HG02970 (cell line): Measurements from ENCODE around the gene DMBT1.

Experiments used
- ATAC-seq: cut with Tn5 transposase; IDR thresholded peaks from one replicate; pipeline ENCODE4 v1.9.1; 2021; ENCODE audit warnings: mild to moderate bottlenecking, moderate library complexity, moderate number of reproducible peaks; ENCODE audit not compliant: unreplicated experiment, low FRiP score

The DMBT1 gene

DNA sequence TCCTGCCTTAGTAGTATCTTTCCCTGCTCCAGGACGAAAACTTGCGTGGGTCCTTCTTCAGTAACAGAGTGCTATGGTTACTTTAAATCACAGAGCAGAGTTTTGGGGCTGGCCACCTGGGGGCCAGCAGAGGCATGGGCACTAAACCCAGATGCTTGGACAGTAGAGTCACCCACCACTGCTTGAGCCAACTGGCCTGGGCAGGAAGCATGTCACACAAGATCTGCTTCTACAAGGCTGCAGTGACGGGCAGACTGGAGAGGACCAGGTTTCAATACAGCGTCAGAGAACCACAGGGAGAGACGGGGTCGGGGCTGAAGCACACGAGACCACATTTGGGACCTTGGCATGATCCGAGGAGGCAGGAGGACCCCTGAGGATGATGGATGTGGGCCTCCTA, 14.3 kb upstream of the DMBT1 start:
- ATAC-seq, result no peak

DNA sequence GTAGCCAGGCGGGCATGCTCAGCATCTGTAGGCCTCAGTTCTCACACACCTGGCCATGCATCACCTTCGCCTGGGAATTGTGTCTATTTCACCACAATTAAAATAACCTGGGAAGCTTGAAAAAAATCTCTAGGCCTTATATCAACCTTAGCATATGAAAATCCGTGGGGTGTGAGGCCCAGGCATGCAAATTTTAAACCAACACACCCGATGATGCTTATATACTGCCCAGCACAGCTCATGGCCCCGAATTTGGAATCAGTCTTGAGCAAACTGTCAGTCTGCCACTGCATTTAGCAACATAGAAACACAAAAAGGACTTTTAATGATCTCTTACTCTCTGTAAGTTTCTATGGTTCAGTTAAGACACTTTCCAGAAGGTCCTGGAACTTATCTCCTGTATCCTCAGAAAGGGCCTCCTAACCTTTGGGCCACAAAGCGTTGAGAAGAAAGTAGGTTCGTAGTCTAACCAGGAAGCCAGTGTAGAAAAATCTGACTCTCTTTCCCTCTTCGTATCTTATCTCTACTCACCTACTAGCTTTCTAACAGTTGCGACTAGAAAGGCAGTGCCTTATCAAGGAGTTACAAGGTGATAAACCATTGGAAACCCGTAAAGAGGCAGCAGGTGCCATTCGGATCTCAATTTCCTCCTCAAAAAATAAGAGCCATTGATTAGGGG, 12.0 kb upstream of the DMBT1 start:
- ATAC-seq, result no peak

DNA sequence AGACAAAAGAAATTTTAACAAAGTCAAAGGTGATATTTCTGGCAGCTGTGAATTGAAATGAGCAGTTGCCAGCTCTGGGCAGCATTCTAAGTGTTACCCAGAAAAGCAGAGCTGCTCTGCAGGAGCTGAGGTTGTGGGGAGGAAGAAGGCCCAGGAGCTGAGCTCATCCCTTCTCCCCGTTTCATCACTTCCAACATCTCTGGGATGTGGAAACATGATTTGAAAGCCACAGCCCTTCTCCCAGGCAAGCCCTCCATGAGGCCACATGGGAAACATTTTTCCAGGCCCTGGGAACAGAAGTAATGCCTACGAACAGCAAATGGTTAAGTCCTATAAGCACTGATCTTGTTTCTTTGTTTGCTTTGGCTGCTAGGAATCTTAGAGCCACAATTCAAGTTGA, 10.9 kb upstream of the DMBT1 start:
- no peak for ATAC-seq

DNA sequence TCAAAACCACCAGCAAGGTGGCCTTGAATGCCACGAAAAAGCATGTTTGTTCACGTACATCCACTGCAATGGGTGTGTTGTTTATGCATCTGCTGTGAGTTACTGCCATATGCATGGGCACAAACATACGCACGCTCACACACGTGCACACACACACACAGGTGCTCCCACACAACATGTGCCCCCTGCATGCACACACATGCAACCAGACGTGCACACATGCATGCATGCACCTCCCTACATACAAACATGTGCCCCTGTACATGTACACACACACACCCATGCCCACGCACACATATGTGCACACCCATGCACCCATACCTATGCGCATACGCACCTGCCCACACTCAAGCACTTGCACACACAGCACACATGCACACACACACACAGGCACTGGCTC, 10.1 kb upstream of the DMBT1 start:
- ATAC-seq, result no peak

DNA sequence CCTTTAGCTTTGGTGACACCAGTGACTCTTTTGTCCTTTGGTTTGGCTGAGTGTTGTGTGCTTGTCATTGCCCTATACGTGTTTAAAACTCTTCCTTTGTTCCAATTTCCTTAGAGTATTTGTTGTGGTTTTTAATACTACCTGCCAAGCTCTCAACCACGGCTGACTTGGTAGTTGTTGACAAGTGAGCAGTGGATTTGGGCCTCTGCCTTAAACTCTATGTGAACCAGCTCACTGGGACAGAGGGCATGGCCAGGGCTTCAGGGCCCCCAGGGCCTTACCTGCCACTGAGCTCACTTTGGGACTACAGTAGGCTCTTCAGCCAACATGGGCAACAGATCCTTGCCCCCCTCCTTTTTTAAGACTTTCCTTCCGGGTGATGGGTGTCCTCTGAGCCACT, 9.6 kb upstream of the DMBT1 start:
- ATAC-seq, result no peak

DNA sequence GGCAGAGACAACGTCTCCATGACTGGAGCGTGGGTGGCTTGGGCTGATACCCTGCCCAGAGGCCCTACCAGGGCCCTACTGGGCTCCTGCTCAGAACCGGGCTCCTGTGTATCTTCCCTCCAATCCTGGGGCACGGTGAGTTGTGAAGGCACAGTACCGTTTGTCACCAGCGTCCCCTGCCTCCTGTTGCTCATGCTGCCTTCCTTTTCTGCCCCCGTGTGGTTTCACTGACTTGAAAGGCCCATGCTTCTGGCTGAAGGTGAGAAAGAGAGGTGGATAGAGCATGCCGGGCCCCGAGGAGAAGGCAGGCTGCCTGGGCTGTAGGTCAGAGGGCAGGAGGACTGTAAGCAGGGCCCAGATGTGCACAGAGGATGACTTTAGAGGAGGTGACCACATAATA, 9.1 kb upstream of the DMBT1 start:
- ATAC-seq, result no peak

DNA sequence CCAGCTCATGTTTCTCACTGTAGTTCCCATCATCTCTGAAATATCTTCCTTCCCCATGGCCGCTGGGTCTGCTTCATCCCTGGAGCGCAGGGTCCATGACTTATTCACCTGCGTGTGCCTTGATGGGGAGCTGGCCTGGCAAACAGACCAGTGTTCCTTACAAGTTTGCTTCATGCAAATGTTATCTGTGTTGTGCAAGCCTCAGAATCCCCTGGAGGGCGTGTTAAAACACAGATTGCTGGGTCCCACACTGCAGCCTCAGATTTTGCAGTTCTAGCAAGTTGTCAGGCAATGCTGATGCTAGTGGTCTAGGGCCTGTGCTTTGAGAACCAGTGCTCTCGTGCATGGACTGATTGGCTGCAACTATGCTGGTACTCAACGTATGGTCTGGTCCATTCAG, 7.2 kb upstream of the DMBT1 start:
- no peak for ATAC-seq

DNA sequence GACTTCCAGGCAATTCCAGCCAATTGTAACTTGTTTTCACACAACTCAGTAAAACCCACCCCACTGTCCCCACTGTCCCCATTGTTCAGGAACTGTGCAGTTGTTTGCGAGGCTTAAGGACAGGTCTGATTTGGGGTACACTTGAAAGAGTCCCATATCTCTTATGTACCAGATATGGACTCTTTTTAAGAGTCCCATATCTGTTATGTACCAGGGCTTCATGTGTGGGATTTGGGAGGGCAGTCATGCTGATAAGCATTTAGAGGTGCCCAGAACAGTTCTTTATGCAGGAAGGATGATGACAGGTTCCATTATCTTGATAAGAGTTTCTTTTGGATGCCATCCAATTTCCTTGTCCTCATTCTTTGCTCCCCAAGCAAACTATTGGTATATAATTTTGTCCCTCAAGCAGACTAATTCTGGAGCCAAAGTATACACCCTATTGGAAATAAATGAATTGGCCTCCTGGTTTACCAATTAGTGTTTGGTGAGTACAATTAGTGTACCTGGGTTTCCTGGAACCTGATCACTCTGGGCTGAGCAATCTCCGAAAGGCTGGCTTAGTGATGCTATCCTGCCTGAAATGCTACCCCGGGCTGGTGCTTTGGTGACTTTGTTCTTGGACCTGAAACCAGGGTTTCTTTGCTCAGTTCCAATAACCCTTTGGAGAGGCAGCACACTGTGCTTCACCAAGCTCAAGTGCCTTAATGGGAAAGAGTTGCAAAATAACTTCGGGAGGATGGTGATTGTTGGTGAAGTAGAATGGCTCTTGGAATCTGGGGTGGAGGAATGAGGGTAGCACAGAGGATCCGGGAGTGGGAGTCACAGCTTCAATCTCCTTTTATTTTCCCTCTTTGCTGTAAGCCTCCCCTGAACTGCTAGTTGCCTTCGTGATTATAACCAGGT, 6.2 kb upstream of the DMBT1 start:
- ATAC-seq, result no peak

DNA sequence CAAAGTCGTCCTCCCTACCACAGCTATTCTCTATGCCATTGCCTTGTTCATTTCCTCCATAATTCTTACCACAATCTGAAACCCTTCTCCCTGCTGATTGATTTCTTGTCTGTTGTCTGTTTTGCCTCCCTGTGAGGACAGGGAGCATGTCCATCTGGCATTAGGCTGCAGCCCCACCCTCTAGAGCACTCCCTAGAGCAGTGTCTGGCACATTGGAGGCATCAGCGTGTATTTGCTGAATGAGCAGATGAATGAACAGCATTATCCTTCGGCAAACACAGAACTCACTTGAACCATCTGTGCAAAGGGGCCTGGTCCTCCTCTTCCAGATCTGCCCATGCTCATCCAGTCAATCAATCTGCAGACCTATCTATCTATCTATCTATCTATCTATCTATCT, 5.1 kb upstream of the DMBT1 start:
- ATAC-seq, result no peak

DNA sequence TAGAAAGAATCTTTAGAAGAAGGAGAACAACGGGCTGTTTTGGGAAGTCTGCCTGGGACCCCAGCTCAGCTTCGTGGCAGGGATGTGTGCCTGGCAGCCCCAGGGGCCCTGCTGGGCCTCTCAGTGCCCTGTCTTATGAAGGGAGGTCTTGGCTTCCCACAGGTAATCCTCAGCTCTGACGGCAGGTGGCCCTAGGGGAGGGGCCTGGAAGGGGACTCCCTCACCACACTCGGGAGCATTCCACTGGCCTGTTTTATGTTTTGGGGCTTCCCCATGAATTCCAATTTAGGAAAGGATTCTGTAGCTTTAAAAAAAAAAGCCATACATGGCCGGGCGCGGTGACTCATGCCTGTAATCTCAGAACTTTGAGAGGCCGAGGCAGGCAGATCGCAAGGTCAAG, 3.0 kb upstream of the DMBT1 start:
- ATAC-seq, result no peak

DNA sequence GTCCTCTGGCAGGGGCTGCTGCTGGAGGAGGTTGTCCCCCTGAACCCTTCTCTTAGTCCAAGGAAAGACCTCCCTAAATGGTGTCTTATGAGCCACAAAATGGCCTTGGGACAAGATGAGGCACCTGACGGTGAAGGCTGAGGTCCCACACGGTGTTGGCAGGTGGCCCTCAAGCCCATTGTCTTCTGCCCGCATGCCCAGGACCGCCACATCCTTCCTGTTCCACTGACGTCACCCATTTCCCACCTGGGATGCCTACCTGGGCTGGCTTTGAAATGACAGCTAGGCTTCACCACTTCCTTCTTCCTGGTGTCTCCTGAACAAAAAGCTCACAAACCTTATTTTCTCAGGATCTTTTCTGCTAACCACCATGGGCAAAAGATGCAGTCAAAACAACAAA, 2.1 kb upstream of the DMBT1 start:
- no peak for ATAC-seq

DNA sequence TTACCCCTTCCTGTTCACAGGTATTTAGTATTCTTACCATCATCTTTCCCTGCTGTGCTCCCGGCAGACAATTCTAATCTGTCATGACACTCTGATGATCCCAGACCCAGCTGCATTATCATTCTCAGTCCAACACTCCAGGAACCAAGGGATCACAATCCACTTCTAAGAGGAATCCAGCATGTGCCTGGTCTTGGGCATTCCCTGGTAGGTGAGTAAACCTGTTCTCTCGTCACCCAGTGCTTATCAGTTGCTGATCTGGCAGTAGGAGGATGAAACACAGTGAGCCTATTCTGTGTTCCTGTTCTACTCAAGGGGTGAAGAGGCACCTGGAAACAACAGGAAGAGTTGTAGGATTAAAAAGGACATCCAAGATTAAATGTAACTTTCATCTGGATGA, 1.3 kb upstream of the DMBT1 start:
- no peak for ATAC-seq

DNA sequence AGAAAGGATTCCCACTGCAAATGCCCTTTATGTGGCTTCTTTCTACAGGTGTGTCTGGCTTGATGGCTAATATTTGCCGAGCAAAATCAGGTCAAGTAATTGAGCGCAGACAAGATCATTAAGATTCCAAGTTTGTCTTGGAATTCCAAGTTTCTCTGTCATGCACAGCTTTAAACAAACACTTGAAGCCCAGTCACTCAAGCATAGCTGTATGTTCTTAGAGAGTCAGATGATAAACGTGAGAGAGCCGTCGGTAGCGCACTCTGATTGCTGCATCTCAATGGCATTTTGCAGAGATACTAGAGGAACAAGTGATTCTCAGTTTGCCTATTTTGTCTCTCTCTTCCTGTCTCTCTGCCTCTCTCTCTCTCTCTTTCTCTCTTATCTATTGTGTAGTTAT, 658 bp downstream of the DMBT1 start:
- ATAC-seq, result no peak

DNA sequence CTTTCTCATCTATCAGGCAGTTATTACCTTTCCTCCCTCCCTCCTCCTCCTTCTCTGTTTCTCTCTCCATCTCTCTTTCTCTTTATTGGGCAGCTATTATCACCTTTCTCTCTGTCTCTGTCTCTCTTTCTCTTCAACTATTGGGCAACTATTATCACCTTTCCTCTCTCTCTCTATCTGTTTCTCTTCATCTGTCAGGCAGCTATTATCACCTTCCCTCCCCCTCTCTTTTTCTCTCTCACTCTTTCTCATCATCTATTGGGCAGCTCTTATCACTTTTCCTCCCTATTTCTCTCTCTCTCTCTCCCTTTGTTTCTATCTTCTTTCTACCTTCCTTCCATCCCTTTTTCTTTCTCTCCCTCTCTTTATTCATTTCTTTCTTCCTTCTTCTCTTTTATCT, 1.2 kb downstream of the DMBT1 start:
- ATAC-seq, result no peak

DNA sequence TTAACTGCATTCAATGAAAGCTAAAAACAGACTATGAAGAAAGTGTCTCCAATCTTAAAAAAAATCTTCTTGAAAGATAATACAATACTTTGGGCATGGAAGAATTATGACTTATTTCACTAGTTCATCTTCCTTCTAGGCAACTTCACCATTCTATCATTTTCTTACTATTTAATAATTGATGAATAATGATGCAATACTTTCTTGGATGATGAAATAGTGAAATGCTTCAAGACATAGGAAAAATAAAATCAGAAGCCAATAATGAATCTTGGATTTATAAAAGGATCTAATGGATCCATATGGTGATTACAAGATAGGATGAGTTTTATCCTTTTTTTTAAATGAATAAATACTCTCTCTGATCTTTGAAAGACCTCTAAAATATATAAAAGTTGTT, 4.4 kb downstream of the DMBT1 start:
- ATAC-seq, result no peak

DNA sequence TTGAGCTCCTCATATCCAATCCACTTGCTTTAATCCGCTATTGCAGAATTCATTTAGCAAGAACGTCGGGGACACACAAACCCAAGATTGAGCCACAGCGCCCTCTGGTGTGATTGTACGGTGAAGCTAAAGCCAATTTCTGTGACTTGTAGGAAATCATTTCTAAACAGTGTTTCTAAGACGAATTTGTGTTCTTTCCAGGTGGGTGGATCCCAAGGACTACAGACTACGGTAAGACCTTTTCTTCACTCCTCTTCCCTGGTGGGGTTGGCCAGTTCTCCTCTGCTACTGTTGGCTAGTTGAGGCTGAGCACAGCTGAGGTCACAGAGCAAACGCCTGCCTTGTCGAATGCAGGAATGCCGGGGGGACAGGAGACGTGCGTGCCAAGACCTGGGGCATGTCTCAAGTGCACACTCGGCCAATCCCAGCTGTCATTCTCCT, 5.2 kb downstream of the DMBT1 start:
- ATAC-seq, result no peak

DNA sequence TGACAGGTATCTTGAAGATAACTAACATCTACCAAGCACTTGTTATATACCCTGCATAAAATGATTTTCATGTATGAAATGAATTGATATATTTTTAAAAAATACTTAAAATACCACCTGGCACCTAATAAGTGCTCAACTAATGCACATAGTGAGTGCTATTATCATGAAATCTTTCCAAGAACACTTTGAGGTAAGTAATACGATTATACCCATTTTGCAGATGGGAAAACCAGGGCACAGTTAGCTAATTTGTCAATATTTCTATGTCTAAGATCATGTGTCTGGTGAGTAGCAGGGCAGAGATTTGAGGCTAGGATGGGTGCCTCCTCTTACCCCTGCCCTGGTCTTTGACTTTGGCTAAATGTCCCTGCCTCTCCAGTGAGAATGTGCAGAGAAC, 6.1 kb downstream of the DMBT1 start:
- no peak for ATAC-seq

DNA sequence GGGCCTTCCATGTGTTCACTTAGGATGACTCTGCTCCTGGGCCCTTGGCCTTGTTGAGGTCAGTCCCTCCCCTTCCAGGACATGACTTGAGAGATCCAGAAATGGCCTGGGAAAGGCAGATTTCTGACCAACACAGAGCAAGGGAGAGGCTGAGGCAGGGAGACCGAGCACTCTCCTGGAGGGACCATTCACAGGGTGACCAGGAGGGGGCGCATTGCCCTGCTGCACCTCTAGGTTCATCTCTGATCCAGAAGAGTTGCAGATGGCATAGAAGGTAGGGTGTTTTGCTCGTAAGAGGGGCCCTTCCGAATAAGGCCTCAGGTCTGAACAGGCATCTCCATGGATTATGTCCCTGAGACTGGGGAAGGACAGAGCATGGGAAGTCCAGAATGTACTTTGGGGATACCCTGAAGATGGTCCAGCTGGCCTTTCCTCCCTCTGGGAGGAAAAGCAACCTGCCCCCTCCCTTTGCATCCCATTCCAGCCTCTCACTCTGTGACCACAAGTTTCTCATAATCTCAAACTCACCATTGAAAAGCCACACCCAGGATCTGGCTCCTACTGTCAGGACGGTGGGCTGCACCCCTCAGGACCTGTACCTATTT, 6.6 kb downstream of the DMBT1 start:
- ATAC-seq, result no peak

DNA sequence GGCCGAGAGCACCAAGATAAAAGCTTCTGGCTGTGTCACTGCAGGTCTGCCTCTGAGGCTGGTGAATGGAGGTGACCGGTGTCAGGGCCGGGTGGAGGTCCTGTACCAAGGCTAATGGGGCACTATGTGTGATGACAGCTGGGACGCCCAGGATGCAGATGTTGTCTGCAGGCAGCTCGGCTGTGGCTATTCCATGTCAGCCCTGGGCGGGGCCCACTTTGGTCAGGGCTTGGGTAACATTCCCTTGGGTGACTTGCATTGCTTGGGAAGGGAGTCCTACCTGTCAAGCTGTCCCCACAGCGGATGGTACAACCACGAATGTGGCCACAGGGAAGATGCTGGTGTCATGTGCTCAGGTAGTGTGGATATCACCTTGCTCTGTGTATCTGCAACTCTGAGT, 8.0 kb downstream of the DMBT1 start:
- ATAC-seq, result no peak

DNA sequence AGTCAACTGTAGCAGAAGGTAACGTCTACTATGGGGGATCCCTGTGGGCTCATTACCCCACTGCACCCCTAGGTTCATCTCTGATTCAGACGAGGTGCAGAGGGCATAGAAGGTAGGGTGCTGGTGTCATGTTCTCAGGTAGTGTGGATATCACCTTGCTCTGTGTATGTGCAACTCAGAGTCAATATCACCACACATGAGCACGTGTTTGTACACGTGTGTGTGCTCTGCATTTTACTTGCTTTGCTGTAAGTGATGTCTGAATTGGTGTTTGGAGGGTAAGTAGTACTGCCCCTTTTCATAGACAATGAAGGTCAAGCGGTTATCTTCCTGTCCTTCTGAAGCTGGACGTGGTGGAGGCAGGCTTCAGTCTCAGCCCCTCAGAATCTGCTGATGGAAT, 10.4 kb downstream of the DMBT1 start:
- ATAC-seq, result no peak

DNA sequence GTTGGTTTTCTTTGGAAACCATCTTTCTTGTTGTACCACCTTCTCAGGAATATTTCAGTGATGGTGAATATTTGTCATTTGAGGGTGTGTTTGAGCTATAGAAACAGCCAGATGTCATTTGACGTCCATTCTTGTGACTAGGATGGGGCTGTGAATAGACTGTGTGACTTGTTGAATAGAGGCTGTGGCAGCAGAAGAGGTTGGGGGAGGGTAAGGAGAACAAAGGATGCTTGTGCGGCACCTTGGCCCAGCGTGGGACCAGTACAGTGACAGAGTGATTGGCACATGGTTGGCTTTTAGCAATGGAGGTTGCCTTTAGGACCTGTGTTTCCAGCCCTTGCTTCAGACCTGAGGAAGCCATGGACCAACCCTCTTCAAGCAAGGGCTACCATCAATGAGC, 11.3 kb downstream of the DMBT1 start:
- ATAC-seq, result no peak

DNA sequence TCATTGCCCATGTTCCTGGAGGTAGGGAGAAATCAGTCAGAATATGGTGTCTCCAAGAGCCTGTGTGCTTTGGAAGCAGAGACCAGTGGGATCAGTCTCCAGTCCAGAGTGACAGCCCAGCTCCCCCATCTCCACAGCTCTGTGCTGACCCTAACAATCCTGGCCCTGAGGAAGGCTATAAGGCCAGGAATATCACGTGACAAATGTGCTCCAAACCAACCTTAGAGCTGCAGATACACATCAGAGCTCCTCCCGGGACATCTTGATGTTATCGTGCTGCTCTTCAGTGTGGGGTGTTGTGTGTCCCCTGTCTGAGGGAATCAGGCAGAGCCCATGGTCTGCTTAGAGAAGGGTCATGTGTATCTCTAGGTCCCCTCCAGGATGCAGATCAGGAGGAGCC, 15.2 kb downstream of the DMBT1 start:
- no peak for ATAC-seq
